CD1c-positive myeloid dendritic cell (primary cell): ENCODE results near the gene FSIP1.

ENCODE experiments used
- DNase-seq: peaks from one replicate; pipeline ENCODE4 v3.0.0-alpha.2; 2016; ENCODE audit errors: extremely low spot score

FSIP1 gene

GRCh38 chr15:39756806-39757522 lies 25.7 kb downstream of the FSIP1 start:
- peak; percentile 74 for DNase-seq

DNA sequence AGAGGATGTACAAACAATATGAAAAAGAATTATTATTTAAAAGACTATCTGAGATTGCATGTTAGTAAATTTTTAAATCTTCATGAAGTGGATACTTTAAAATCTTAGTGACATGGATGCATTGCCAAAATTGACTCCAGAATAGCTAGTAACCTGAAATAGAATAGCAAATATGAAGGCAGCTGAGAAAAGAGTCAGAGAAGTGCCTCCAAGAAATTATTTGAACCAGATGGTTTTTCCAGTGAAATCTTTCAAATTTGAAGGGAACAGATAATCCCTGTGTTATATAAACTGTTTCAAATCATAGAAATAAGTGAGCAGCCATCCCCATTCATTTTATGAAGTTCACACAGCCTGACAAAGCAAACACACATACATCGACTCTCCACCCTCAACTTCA lies 29.6 kb downstream of the FSIP1 start:
- DNase-seq, result no peak

GRCh38 chr15:39752246-39752645 lies 30.4 kb downstream of the FSIP1 start:
- no peak for DNase-seq

- no peak for DNase-seq
Observed at GRCh38 chr15:39748276-39748675, 34.4 kb downstream of the FSIP1 start.

GRCh38 chr15:39747326-39747725 lies 35.3 kb downstream of the FSIP1 start:
- DNase-seq, result no peak

- DNase-seq, result no peak
Observed at GRCh38 chr15:39746714-39747276, 35.8 kb downstream of the FSIP1 start.

DNA sequence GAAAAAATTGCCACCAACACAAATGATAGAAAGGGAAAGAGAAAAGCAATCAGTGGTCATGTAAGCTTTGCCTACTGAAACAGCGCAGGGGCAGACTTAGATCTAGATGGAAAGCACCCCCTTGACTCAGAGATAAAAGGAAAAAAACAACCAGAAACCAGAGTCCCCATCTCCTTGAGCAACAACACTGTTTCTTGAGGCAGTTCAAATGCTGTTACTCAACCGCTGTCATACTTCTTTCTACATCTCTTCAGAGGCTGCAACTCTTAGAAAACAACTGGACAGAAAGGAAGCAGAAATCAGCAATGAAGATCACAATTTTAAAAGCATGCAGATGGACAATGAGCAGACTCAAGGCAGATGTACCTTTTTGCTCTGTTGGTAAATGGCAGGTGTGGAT lies 36.5 kb downstream of the FSIP1 start:
- no peak for DNase-seq

- DNase-seq, result no peak
Observed at GRCh38 chr15:39745415-39745814, 37.2 kb downstream of the FSIP1 start.

- DNase-seq, result no peak
Observed at GRCh38 chr15:39744334-39745103, 38.1 kb downstream of the FSIP1 start.

- no peak for DNase-seq
Observed at GRCh38 chr15:39743611-39744010, 39.0 kb downstream of the FSIP1 start.

DNA sequence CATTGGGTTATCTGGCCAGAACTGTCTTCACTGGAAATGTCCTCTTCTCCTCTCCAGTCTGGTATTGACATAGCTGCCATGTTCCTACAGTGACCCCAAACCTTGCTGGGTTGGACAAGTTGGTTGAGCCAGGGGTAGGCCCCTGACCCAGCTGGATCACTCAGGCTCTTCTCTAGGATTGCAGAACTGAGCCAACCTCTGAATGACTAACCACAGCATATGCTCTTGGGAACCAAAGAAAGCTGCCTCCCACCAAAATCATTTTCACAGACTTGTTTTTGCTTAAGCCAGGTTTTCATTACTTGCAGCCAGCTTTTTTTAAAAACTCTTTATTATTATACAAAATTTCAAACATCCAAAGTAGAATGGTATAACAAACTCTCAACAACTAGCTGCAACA lies 41.4 kb downstream of the FSIP1 start:
- no peak for DNase-seq

DNA sequence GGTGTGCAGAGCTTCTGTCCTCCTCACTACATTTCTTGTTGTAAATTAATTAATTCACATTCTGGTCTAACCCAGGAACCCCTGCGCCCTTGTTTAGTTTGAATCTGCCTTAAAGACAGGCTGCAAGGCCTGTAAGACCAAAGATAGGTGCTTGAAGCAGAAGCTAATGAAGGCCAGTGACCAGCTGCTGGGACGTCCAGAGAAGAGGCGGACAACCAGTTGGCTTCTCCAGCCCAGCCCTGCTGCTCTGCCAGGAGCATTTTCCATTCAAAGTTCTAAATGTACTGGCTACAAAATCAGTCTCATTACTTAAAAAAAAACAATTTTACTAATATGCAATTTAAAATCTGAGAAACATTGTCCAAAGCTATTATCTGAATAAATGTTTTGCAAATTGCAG lies 43.6 kb downstream of the FSIP1 start:
- DNase-seq, result no peak

- DNase-seq, result no peak
Observed at GRCh38 chr15:39737196-39737550, 45.5 kb downstream of the FSIP1 start.

GRCh38 chr15:39736412-39737195 lies 46.0 kb downstream of the FSIP1 start:
- DNase-seq, result no peak

GRCh38 chr15:39735120-39735717 lies 47.4 kb downstream of the FSIP1 start:
- no peak for DNase-seq

- DNase-seq, result no peak
Observed at GRCh38 chr15:39731266-39731665, 51.4 kb downstream of the FSIP1 start.

DNA sequence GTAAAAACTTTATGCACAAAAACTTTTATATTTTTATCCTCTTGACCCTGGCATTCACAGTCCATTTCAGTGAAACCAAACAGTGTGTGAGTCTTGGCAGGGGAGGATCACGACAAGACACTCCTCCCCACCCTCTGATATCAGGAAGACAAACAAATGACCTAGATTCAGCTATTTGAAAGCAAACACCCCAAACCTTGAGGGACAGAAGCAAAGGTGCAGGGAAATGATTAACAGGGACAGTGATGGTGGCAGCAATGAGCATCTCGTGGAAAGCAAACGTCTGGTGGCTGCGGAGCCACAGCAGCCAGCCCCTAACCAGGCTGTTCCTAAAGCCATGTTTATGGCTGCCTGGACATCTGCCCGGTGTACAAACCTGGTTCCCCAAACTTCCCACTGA lies 52.1 kb downstream of the FSIP1 start:
- no peak for DNase-seq

DNA sequence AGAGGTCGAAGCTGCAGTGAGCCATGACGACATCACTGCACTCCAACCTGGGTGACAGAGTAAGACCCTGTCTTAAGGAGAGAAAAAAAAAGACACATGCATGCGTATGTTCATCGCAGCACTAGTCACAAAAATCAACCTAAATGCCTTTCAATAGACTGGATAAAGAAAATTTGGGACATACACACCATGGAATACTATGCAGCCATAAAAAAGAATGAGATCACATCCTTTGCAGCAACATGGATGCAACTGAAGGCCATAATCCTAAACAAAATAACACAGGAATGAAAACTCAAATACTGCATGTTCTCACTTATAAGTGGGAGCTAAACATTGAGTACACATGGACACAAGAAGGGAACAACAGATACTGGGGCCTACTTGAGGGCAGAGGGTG lies 53.1 kb downstream of the FSIP1 start:
- DNase-seq, result no peak

- no peak for DNase-seq
Observed at GRCh38 chr15:39728845-39729244, 53.8 kb downstream of the FSIP1 start.

GRCh38 chr15:39721893-39722292 lies 60.7 kb downstream of the FSIP1 start:
- no peak for DNase-seq

DNA sequence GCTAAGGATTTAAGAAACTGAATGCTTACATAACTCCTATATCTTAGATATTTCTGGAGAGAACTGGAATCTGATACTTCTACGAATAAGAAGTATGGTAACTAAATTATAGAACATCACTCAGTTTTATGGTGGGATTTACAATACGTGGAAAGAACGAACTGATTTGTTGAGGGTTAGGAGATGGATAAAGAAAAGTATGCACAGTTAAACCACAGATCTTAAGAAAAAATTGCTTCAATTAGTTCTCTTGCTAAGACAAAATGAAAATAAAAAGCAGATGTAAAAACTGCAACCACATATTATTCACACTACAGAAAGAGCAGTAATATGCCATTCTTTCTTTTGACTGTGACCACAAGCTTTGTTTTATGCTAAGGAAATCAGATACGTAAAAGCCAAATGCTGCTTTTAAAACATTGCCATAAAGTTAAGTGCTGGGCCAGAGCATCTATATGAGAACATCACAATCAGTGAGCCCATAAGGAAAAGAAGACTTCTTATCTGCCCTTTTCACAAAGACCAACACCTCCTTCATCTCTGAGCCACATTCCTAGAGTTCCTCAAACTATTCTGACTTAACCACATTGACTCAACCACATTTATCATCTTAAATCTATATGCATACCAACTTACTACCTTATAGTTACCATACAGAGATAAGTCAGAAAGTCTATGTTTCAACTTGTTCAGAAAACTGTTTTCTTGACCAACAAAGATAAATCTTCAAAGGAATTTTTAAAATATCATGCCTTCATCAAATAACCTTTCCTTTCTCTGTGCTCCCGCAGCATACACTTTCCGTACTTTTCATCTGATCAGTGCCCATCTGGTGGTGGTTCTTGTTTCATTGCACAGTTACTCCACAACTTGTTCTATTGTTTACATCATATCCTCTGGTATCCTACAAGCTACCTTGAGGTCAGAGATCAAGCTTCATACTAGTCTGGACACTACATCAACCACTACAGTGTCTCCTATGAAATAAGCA lies 61.7 kb downstream of the FSIP1 start:
- no peak for DNase-seq
